Stimulated activated CD4-positive, alpha-beta T cell treated with anti-CD3 and anti-CD28 coated beads, Interleukin-1b, Interleukin-23, amount 100 ng/mL, for 4 hours (primary cell): ENCODE results near the gene RAB44.

ENCODE experiments used
- DNase-seq, 2 donors: peaks; one replicate each; pipeline ENCODE4 v3.0.0-alpha.2; 2020; ENCODE audit warnings: low read depth in 2 of 2

The RAB44 gene

DNA sequence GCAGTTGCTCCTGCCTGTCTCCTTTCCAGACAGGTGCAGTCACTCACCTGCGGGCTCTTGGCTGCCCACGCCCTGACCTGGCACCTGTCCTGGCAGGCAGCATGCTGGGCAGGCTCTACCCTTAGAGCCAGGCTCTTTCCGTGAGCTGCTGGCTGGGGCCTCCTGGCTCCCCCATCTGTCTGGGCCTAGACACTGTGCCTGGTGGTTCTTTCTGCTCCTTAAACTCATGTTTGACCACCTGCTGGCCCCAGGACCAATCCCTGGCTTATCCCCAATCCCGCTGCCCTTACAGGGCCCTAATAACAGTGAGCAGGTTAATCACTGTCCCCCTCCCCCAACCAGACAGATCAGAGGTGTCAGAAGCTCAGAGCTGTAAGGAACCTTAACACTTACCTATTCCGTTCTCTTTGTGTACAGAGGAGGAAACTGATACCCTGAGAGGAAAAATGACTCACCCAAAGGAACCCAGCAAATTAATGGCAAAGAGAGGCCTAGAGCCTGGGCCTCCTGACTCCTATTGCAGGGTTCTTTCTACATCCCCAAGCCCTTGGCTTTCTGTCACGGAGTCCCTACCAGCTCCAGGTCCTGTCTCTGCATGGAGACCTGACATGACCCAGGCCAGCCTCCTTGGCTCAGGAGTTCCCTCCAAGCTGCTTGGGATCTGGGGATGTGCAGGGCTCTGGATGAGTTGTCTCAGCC is 54.7 kb downstream of the RAB44 start:
- DNase-seq = no peak

DNA sequence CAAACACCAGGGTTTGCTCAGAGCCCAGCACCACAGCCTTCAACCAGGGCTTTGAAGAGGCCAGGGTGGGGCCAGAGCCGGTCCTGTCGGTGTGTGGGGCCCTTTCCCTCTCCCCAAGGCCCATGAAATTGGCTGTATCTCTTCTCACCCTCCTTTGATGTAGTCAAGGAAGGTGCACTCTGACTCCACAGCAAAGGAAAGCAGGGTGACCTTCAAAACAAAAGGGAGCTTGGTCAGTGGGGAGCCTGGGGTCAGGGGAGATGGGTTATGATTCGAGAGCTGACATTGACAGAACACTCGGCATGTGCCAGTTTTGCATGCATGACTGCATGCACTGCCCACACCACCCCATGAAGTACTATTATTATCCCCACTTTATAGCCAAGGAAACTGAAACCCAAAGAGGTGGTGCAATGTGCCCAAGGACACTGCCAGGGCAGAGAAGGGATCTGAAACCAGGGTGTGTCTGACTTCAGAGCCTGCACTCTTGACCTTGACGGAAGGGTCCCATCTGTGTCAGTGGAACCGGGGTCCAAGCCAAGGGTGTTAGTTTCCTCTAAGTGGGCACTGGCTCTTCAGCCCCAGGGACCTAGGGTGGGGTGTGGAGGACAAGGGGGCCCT is 55.4 kb downstream of the RAB44 start:
- no peak for DNase-seq

DNA sequence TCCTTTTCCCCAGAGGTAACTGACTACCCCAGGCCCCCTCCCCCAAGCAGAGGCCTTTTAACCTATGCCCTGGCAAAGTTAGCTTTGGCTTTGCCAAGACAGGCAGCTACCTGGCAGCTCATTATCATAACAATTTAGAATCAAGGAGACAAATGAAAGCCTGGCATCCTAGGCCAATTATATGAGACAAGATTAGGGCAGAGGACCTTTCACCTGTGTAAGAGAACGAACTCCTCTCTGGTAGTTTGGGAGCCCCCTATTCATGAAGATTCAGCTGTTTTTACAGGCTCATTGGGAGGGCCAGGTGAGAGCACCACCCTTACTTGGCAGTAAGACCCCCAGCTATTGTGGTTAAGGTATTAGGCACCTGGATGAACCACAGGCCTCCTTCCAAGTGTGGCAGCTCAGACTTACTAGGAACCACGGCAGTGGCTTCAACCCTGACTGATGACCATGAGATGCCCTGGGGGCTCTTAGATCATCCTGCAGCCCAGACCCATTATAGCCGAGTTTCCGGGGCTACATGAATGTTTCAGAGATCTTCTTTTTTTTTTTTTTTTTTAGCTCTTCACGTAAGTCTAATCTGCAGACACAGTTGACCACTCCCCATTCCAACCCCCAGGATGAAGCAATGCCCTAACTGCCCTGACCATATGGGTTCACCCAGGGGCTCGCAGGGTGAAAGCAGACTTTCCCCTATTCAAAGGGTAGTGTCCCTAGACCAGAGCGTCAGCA is 56.2 kb downstream of the RAB44 start:
- DNase-seq = no peak

DNA sequence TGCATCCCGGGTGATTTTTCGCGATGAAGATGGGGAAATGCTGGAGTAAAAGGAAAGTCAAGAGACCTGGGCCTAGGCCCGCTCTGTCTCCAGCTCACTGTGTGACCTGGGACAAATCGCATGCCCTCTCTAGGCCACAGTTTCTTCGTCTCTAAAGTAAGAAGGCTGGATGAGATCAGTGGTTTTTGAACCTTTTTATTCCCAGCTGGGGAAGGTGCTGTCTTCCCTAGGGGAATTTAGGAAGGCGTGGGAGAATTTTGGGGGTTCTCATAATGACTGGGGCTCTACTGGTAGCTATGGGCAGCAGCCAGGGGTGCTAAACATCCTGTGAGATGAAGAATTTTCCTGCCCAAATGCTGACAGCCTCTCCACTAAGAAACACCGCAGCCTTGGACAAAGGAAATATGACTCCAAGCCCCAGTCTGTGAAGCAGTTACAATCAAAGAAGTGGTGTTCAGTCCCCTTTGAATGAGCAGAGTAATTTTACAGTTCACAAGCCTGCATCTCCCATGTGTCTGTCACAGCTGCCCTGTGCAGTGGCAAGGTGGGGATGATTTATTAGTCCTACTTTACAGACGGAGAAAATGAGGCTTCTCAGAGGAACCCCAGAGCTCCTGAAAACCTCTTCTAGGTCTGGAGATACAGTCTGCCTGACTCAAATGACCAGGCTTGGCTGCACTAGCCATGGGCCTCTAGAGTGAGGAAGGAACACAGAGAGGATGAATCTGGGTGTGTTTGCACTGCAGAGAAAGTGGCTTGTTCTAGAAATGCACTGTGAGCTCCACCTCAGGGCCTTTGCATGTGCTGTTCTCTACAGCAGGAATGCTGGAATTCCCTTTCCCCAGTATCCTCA is 57.2 kb downstream of the RAB44 start:
- DNase-seq = no peak

DNA sequence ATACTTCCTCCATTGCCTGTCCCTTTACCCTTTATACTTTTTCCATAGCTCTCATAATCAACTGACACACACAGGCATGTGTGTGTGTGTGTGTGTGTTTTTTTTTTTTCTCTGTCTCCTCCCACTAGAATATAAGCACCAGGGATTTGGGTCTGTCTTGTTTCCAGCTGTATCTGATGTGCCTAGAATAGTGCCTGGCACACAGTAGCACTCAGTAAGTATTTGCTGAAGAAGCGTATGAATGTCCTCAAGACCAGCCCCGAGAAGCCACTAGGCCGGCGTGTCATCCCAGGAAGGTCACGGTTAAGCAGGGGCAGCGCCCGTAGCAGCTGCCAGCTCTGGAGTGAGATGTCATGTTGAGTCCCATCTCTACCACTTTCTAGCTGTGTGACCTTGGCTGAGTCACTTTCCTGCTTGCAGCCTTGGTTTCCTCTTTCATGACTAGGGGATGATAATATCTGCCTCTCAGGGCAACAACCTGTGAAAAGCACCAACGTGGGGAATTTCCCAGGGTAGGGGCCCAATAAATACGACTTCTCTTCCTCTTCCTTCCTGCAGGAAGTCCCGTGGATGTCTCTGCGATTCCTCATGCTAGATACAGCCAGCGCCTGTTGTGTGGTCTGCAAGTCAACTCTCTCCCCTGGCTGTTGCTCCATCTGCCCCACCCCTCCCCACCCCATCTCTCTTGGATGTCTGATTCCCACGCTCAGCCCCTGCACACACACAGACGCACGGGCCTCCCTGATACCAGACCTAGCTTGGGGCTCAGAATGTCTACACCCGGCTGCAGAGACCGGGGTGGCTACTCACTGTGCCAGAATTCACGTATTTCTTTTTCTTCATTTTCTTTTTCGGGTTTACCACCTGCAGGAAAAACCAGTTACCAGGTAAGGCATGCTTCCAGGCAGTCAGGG is 58.1 kb downstream of the RAB44 start:
- DNase-seq = peak; percentile 45 to 52

DNA sequence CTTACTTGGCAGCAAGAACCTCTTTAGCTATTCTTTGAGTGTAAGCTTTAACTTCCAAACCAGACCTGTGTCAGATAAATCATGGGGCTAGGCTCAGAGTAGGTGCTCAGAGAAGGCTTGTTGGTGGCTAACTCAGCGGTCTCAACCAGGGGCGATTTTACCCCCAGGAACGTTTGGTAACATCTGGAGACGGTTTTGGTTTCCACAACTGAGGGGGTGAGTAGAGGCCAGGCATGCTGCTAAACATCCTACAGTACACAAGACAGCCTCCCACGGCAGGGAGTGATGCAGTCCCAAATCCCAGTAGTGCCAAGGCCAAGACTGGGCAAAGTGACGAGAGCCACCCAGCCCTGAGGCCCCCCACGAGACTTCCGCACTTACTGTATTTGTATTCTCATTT is 59.2 kb downstream of the RAB44 start:
- DNase-seq = no peak

DNA sequence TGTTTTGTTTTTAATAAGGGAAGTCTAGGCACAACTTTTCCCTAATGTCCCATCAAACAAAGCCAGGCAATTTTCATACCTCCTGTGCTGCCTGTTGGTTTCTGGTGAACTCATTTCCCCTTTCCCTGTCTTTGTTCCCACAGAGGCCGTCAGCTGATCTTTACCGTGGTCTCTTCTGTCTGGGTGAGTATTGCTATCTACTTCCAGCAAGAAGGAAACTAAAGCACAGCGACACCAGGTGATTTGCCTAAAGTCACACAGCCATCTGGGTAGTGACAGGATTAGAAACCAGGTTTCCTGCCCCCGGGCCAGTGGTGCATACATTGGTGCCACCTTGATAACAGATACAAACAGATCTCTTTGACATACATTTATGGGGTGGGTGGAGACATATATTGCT is 59.6 kb downstream of the RAB44 start:
- DNase-seq = no peak

DNA sequence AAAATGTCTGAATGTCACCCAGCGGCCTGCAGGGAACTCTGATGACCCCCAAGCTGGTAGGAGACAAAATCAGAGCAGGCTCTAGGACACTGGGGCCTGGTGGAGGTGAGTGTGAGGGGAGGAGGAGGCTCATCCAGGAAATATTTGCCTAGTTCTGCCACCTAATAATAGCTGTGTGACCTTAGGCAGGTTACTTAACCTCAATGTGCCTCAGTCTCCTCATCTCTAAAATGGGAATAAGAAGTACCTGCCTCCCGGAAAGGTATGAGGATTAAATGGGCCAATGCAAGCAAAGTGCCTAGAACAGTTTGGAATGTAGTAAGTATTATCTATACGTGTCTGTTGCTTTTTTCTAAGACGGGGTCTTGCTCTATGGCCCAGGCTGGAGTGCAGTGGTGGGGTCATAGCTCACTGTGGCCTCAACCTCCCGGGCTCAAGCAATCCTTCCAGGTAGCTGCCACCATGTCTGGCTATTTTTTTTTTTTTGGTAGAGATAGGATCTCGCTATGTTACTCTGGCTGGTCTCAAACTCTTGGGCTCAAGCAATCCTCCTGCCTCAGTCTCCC is 60.4 kb downstream of the RAB44 start:
- no peak for DNase-seq

DNA sequence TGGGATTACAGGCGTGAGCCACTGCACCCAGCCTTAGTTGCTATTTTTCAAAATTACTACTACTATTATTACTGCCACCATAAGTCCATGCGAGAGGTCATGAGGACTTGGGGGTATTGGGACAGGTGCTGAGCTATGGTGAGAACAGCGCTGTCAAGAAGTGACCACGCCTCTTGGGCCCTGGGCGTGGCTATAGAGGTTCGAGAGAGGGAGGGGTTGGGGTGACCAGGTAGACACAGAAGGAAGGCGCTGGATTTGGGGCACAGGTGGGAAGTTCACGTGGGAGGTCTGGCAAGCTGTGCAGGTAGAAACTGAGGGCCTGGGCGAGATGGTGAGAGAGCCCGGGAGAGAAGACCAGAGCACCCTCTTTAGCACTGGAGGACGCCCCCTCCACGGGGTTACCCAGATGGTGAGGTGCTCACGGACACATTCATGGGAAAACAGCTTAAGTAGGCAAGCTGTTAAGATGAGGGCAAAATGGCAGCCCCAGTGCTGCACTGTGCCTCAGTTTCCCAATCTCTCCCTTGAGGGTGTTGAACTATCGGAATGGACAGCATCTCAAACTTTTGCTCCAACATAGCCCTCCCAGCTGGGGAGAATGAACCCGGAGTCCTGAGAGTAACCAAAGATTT is 61.0 kb downstream of the RAB44 start:
- DNase-seq = no peak

DNA sequence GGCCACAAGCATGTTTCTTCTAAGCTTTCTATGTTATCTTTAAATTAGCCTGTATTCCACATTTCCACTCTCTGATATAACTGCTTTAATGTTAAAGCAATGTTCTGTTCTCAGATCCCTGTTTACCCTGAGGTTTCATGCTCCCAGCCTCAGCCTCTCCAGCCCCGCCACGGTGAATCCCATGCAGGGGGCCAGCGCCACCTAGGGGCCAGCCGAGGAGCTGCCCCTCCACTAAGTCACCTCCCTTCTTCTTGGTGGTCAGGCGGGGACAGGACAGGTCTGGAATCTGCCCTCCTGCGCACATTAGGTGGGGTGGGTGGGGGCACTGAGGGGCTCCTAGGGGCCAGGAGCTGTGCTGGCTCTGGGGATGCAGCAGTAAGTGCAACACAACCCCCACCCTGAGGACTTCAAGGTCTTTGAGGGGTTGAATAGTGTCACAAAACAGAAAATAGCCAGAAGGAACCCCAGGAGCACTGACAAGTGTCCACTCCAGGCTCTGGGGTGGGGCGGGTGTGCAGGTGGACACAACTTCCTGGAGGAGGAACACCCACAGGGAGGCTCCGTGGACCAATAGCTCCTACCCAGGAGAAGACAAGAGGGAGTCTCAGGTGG is 61.6 kb downstream of the RAB44 start:
- DNase-seq = peak; percentile 80 to 82

DNA sequence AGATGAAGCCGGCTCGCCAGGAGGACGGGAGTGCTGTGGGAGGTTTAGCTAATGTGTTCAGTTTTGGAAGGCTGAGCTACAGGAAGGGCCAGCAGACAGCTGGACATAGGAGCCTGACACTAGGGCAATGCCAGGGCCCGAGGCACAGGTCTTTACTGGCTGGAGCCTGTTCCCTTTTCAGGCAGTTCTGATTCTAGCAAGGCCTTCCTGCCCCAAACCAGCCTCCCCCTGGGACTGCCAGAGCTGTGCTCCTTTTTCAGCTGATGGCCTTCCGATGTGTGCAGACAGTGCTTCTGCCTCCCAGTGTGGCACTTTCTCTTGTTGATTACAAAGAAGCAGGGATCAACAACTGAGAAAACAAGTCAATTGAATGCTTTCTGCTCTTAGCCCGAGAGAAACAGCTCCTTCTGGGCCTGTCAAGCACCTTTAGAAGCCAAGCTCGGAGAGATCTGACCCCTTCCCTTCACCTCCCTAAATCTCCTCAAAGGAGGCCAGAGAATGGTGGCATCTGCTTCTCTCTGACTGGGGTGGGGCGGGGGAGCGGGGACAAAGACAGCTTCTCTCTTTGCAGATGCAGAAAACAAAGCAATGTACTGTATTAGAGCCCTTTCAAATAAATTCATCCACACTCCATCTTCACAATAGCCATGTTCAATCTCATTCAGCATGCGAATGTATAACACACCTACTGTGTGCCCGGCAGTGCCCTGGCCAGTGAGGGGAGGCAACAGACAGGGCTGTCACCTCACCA is 63.2 kb downstream of the RAB44 start:
- DNase-seq = no peak

DNA sequence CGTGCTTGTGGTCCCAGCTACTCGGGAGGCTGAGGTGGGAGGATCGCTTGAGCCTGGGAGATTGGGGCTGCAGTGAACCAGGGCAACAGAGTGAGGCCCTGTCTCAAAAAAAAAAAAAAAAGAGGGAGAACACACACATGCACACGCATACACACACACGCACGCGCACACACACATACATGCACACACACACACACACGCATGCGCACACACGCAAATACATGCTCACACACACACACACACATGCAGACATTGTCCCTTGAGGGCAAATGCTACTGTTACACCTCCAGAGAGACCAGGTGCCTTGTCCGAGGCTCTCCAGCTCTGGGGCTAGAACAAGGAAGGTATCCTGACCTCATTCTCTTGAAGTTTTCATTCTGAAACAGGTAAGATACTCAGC is 64.5 kb downstream of the RAB44 start:
- no peak for DNase-seq

DNA sequence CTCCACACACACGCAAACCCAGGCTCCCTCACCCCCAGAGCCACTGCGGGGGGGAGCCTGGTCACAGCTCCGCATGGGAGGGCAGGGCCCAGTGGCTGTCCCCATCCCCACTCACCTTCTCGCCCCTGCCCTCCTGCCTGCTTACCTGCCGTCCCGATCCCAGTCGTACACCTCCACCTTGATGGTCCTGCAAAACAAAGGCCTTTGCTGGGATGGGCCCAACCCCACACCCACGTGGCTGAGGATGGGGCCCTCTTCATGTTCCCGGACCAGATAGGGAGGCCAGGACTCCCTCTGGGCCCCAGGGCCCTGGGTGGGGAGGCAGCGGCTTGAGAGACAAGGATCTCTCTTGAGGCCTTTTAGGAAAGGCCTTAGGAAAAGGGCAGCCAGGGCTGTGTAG is 67.6 kb downstream of the RAB44 start:
- DNase-seq = no peak

DNA sequence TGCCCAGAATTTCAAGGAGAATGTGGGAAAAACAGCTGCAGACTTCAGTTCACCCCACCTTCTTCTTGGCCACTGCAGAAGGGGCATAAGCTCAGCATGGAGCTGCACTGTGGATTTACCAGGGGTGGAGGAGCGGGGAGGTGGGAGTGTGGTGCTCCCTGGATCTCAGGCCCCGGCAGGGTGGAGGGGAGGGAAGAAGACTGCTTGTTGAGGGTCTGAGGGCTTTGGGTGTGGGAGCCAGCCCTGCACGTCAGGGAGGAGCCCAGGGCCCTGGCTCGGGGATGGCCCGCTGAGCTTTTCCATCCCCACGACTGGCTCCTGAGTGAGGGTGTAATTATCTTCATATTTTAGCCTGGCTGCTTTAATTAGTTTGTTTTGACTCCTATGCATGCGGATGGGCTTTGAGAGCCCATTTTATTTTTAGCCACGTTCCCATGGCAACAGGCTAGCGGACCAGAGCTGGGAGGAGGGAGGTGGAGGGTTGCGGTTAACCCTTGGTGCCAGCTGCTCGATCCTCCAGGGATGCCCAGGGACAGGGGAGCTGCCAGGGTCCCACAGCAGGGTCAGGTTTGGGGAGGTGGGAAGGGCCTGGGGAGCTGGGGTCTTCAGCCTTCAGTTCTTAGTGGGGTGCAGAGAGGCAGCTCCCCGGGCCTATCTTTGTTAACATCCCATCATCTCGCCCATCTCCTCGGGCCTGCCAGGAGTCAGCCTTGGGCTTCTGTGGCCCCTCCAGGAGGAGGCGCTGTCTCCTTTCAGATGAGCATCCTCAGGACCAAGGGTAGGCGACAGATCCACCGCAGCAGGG is 68.2 kb downstream of the RAB44 start:
- DNase-seq = peak; percentile 69 to 74

DNA sequence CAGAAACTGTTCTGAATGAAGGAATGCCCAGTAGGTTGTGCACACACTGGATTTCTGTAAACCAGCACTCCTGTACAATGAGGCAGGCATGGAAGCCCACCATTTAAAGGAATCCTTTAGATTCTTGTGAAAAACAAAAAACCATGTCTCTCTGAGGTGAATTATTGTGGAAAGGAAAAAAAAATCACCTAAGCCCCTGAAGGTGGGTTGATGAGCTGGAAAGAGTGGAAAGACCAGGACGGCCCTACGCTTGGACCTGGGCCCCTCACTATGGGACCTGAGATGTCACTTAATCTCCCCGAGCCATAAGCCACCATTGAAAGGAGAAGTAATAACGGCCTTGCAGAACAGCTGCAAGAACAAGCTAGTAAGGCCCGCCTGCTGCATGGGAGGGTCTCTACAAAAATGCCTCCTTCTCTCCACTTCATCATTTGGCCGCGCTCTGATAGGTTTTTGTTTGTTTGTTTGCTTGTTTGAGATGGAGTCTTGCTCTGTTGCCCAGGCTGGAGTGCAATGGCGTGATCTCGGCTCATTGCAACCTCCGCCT is 68.8 kb downstream of the RAB44 start:
- DNase-seq = no peak

DNA sequence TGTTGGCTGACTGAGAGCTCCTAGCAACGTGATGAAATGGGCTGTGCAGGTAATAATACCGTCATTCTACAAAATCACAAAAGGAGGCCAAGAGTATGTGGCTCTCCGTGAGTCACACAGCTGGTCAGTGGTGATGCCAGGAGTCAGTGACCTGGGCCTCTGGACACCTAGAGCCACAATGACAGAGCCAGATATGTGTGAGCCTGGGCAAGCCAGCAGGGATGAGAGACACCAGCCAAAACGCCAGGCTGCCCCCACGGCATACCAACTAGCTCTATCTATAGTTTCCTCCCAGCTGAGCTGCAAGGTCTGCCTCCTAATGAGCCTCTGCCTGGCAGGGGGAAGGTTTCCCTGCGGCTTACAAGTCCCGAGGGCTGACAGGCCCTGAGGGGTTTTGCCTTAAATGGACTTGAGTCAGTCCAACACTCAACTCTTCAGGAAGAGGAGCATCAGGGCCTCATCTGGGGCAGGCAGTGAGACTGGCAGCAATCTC is 71.6 kb downstream of the RAB44 start:
- no peak for DNase-seq

DNA sequence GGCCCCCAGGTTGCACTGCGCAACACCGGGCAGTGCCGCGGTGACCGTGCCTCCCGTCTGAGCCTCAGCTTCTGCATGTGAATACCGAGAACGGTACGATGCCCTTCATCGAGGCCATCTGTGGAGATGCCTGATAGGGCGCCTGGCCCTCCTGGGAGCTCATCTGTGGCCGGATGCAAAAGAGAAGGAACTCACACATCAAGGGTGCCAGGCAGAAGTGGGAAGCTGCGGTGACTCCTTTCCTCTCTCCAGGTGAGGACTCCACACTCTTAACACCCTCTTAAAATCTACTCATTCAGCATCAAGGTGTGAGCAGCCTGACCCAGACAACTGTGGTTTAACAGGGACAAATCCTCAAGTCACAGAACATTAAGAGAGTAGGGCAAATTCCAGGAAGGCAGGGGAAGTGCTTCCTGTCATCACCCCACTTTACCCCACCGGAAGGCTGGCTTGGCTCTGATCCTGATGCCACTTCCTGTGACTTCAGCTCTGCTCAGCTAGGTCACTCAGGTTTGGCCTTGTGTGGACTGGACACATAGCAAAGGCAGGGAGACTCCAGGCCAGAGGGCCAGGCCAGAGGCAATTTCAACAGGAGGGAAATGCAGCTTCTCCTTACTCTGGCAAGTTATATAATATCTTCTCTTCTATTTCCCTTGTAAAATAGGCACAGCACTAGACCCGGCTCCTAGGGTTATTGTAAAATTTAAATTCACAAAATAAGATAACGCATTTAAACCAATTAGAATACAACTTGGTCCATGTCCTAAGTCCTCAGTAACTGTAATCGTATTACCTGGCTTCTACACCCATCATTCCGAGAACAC is 72.3 kb downstream of the RAB44 start:
- DNase-seq = no peak
